ENCODE results near the gene ZNF423. TPM values are rescaled to one million over a fixed set of nuclear protein-coding genes. Genes with fewer than 3 reads are reported as not detected.
A peak's percentile ranks its signal among the peaks of the same experiment; 100 is the strongest.

The ZNF423 gene
- total and polyA plus RNA-seq, 2 experiments from 2014 or later, result 12.3 to 22.2 TPM

DNA sequence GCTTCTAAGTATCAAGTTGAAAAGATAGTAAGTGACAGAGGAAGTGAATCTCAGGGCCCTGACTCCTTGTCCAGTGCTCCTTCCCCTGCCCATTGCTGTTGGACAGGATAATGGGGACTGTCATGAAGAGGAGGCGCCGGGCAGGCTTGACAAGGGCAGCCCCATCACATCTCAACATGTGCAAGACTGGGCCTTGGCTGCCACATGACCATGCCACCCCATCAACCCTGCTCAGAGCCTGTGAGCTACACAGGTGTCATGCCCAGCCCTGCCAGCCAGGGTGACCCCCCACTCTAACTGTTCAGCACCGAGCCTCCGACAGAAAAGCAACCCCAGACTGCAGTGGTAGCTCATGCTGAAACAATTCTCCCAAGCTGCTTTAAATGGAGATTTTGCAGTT, 310.7 kb downstream of the ZNF423 start:
- peaks cover 8% of the 10 kb centered on the region for H3K4me1 ChIP-seq (ENCODE audit: low read depth)

GRCh38 chr16:49544828-49545227, 311.1 kb downstream of the ZNF423 start:
- peaks cover 8% of the 10 kb centered on the region for H3K4me1 ChIP-seq (ENCODE audit: low read depth)
- no peak overlapping the region for H3K4me3 ChIP-seq
- DNase-seq (ENCODE audit: low read depth in 1 of 2, low spot score in 1 of 2), result no peak
- no peak for TF ChIP-seq CTCF (IDR thresholded peaks at IDR 0.05; ENCODE audit: low read depth, low read length)
- H3K36me3 ChIP-seq, result no peaks in the 10 kb centered on the region
- H3K27me3 ChIP-seq, result no peaks in the 10 kb centered on the region
- no peak overlapping the region for H3K27ac ChIP-seq
- no peaks in the 10 kb centered on the region for H3K9me3 ChIP-seq (ENCODE audit: low read depth)

More for the DNA sequence above, 310.7 kb downstream of the ZNF423 start:
- no peaks in the 10 kb centered on the region for H3K9me3 ChIP-seq (ENCODE audit: low read depth)
- no peaks in the 10 kb centered on the region for H3K36me3 ChIP-seq
- TF ChIP-seq CTCF (IDR thresholded peaks at IDR 0.05; ENCODE audit: low read depth, low read length), result no peak
- no peak overlapping the region for H3K4me3 ChIP-seq
- no peak overlapping the region for H3K27ac ChIP-seq
- DNase-seq (ENCODE audit: low read depth in 1 of 2, low spot score in 1 of 2), result no peak
- H3K27me3 ChIP-seq, result no peaks in the 10 kb centered on the region

DNA sequence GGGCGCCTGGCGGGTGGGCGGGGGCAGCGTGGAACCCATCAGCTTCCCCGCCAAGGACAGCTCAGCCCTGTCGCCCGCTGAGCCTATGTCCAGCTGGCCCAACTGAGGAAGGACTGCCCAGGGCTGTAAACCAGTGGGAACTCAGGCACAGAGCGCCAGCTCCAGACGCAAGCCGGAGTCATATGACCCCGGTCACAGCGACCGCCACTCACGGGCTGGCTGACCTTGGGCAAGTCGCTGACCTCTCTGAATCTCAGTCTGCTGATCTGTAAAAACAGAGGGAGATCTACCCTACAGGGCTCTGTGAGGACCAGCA, 312.3 kb downstream of the ZNF423 start:
- H3K9me3 ChIP-seq (ENCODE audit: low read depth), result no peaks in the 10 kb centered on the region
- no peaks in the 10 kb centered on the region for H3K36me3 ChIP-seq
- no peaks in the 10 kb centered on the region for H3K27me3 ChIP-seq
- H3K4me3 ChIP-seq, result no peak overlapping the region
- no peak for DNase-seq (ENCODE audit: low read depth in 1 of 2, low spot score in 1 of 2)
- H3K4me1 ChIP-seq (ENCODE audit: low read depth), result peaks cover 8% of the 10 kb centered on the region
- H3K27ac ChIP-seq, result no peak overlapping the region
- no peak for TF ChIP-seq CTCF (IDR thresholded peaks at IDR 0.05; ENCODE audit: low read depth, low read length)

DNA sequence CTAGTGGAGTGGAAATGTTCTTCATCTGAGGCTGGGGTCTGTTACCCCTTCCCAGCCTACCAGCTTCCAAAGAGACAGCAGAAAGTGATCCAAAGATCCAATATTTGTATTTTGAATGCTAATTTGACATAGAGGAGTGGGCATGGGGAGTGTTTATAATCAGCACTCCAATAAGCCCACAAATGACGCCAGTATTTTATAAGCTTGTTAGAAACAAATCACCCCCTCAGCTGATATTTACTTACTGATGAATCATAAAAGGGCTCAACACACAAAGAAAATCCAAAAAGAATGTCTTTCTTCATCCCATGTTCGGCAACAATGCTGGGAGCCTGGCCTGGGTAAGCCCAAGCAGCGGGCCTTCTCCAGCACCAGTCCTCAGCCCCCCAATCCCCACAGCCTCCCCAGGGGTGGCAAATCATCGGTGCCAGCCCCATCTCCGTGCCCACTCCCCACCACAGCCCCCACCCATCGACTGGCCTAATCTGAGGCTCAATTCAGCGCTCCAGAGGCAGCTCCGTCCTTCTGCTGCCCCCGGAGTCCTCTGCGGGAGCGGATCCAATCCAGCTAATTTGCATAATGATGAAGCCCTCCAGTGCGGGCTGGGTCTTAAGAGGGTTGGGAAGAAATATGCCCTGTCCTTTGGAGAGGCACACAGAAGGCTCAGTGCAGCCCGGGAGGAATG, 312.8 kb downstream of the ZNF423 start:
- Histone ChIP-seq H3K4me1 (ENCODE audit: low read depth) (peaks cover 8% of the 10 kb centered on the region), H3K4me3 (no peak overlapping the region), H3K9me3 (ENCODE audit: low read depth) (no peaks in the 10 kb centered on the region), H3K36me3 (no peaks in the 10 kb centered on the region), H3K27me3 (no peaks in the 10 kb centered on the region), H3K27ac (no peak overlapping the region)
- peak in 1 of 2 donors; percentile 37 for DNase-seq (ENCODE audit: low read depth in 1 of 2, low spot score in 1 of 2)
- no peak for TF ChIP-seq CTCF (IDR thresholded peaks at IDR 0.05; ENCODE audit: low read depth, low read length)

DNA sequence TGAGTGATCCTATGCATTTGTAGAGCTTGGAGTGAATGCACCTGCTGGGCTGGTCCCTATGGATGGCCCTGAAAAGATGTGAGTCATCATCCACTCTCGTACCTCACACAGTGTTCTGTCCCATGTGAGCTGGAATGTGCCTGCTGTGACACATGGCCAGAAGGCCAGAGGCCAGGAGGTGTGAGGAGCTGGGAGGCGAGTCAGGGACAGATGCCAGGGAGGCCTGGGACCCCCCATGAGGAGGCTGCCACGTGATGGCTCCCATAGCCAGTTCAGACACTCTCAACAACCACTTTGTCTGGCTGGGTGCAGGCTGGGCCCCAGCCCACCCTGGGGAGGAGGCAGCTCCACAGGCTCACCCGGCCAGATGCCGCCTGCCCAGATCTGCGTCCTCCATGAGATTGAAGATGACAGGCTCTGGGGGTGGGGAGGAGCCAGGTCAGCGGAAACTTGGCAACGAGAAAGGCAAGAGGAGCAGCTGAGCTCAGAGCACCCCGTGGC, 313.5 kb downstream of the ZNF423 start:
- Histone ChIP-seq H3K27ac (no peak overlapping the region), H3K36me3 (no peaks in the 10 kb centered on the region), H3K4me1 (ENCODE audit: low read depth) (peaks cover 8% of the 10 kb centered on the region), H3K9me3 (ENCODE audit: low read depth) (no peaks in the 10 kb centered on the region), H3K4me3 (no peak overlapping the region), H3K27me3 (no peaks in the 10 kb centered on the region)
- no peak for TF ChIP-seq CTCF (IDR thresholded peaks at IDR 0.05; ENCODE audit: low read depth, low read length)
- DNase-seq (ENCODE audit: low read depth in 1 of 2, low spot score in 1 of 2), result no peak
